Pericardium fibroblast (primary cell): ENCODE results near the gene ZNF789. TPM values are rescaled to one million over a fixed set of nuclear protein-coding genes. Genes with fewer than 3 reads are reported as not detected.

Experiments used
- total RNA-seq: library from RNA; depleted of rRNA; stranded (reverse); fragments of >200 nt; gene quantifications from 2 replicates; pipeline ENCODE4 v1.2.3, GENCODE V29; 2015

The ZNF789 gene
- 1.9 and 6.5 TPM in 2 replicates for total RNA-seq

DNA sequence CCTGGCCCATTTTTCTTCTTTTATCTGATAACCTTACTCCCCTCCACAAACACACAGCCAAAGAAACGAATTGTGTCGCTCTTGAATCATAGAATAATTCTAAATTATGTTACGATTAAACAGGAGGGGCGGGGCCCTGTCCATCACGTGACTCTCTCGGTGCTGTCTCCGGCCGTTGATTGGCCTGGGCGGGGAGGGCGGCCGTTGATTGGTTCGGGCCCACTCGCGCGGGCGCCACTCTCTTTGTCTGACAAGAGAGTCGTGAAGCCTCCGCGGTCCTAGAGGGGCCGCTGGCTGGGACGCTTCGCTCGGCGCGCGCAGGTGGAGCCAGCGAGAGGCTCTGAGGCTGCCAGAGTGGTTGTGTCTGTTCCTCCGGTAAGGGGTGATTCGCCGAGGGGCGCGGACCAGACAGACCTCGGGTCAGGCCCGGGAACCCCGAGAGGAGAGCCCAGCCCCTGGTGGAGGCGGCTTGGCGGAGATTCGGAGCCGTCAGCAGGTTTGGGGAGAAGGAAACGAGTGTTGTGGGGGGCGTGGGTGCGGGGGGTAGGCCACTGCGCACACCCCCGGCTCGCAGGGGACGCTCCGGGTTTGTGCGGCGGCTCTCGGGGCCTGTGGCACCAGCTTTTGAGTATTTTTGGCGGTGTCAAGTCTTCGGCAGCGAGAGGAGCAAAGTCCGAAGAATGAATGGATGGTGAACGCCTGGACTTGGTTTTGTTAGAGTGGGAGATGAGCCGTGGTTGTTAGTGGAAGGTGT lies at the start of gene ZNF789:
ZNF789 (plus strand) TSS at position 330 of the 754 bp plus-strand sequence. CDS start 3,567 bp downstream, outside the sequence.

DNA sequence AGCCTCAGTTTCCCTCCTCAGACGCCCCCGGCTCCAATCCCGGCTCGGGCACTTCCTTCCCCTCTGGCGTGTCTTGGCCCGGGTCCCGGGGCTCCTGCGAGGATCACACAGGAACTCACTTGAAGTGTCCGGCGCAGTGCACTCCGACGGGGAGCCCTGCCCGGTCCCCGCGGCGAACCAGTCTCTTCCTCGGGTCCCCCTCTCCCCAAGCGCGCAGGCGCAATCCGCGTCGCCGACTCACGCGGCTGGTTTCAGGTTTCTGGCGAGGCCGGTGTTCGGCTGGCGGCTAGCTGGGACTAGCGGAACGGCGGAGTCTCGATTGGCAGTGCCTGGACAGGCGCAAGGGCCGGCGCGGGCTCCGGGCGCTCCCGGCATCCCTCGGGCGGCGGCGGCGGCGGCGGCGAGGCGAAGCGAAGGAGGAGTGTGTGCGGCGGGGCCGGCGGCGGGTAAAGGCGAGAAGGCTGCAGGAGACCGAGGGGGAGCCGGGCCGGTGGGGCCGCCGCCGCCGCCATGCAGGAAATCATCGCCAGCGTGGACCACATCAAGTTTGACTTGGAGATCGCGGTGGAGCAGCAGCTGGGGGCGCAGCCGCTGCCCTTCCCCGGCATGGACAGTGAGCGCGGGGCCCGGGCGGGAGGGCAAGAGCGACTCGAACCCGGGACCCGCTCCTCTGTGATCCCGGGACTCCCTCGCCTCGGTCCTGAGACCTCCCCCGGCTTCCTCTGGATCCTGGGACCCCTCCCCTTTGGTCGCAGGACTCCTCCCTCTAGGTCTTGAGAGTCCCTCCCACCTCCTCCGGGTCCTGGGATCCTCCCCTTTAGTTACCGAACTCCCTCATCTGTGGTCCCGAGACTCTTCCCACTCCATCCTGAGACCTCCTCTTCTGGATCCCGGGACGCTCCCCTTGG lies 33.9 kb upstream of the ZNF789 start, which contains the start of the genes CPSF4 and PTCD1:
CPSF4 (plus strand) TSS at position 371 of the 908 bp plus-strand sequence; CDS start at position 511, 140 bp downstream.
PTCD1 (minus strand) TSS at position 226 of the 908 bp plus-strand sequence. CDS start 3,556 bp downstream, outside the sequence.

DNA sequence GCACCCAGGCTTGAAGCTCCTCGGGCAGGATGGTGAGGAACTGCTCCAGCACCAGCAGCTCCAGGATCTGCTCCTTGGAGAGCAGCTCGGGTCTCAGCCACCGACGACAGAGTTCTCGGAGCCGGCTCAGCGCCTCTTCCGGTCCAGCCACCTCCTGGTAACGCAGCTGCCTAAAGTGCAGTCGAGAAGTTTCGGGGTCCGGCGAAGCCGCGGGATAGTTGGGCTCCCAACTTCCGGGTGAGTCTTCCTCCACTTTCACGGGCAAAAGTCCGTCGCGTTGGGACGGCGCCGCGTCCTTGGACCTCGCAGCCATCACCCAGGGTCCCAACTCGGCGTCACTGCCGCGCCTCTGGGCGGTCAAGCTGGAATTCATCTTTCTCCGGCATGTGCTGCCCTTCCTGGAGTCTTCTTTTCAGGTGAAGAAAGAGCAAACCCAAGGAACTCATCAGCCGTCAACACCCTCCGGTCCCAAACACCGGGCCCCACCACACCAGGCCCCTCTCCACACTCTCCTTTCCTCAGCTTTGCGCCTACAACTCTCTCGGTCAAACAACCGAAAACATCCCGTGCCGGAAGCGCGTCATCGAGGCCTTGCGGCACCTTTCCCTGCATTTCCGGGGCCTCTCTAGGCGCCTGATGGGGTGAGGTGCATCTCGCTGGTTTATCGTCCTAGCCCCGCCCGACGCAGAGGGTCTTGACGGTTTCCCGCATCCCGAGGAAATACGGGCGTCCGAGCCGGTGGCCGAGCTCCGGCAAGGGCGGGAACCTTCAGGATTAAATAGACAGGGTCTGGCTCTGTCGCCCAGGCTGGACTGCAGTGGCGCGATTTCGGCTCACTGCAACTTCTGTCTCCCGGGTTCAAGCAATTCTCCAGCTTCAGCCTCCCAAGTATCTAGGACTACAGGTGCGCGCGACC lies 27.3 kb downstream of the ZNF789 start, which contains the start of gene ZNF394:
ZNF394 (minus strand) TSS at position 561 of the 916 bp plus-strand sequence; CDS start at position 373, 188 bp downstream.

DNA sequence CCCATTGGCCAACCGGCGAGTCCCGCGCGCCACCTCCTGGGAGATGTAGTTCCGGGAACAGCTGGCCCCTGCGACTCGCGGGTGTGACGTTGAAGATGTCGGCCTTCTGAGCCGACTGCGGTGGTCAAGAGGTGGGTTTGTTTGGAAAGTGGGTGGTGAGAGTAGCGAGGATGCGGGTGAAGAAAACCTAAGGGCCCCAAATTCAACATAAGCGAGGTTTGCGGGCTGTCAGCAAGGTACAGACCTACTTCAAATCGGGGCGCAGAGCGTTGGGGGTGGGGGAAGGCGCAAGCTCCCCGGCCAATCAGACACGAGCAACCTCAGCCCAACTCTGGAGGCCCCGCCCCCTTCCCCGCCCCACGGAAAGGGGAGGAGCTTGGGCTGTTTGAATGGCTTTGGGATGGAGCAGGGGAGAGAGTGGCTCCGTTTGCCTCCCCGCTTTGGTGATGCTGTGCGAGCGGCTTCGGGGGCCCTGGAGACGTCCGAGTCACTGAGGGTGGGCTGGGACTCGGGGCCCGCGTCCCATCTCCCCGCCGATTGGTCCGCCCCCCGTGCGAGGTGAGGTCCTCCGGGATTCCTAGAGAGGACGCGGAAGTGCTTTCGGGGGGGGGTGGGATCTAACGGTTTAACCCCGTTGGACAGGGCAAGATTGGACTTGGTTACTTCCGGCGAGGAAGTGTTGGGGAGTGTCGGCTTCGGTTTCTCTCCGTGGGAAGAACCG lies 32.1 kb downstream of the ZNF789 start, which contains the start of gene ZKSCAN5:
ZKSCAN5 (plus strand) TSS at position 60 of the 721 bp plus-strand sequence. CDS start 1,383 bp downstream, outside the sequence.

Other genes starting within 250 kb of the ZNF789 start
- not detected in 2 replicates for gene MYH16, start 200.1 kb upstream of the ZNF789 start, total RNA-seq
- gene ARPC1A, start 147.0 kb upstream of the ZNF789 start, total RNA-seq = 172 and 192 TPM in 2 replicates
- gene ARPC1B, start 98.2 kb upstream of the ZNF789 start, total RNA-seq = 255 and 334 TPM in 2 replicates
- gene PDAP1, start 64.3 kb upstream of the ZNF789 start, total RNA-seq = 62.4 and 97.4 TPM in 2 replicates
- 115 and 116 TPM in 2 replicates for gene BUD31, start 63.9 kb upstream of the ZNF789 start, total RNA-seq
- gene PTCD1, start 34.1 kb upstream of the ZNF789 start, total RNA-seq = 4.6 and 6.3 TPM in 2 replicates
- gene CPSF4, start 33.9 kb upstream of the ZNF789 start, total RNA-seq = 22.8 and 32.4 TPM in 2 replicates
- gene ATP5MF, start 6.7 kb upstream of the ZNF789 start, total RNA-seq = 1,133 and 1,208 TPM in 2 replicates
- gene ZNF394, start 27.4 kb downstream of the ZNF789 start, total RNA-seq = 16.2 and 17.6 TPM in 2 replicates
- gene ZKSCAN5, start 31.8 kb downstream of the ZNF789 start, total RNA-seq = 6.8 and 12.2 TPM in 2 replicates
- 5.4 and 6.6 TPM in 2 replicates for gene FAM200A, start 79.2 kb downstream of the ZNF789 start, total RNA-seq
- 37.7 and 75.7 TPM in 2 replicates for gene ZNF655, start 85.8 kb downstream of the ZNF789 start, total RNA-seq
- 0.23 and 4.2 TPM in 2 replicates for gene TMEM225B, start 125.4 kb downstream of the ZNF789 start, total RNA-seq
- gene ZSCAN25, start 144.1 kb downstream of the ZNF789 start, total RNA-seq = 7.8 and 10.1 TPM in 2 replicates
- gene CYP3A5, start 207.1 kb downstream of the ZNF789 start, total RNA-seq = 0.43 TPM in 1 of 2 replicates, not detected in the other